Body of pancreas (tissue), 4 donors: Measurements from ENCODE around the gene CTIF. TPM values are rescaled to one million over a fixed set of nuclear protein-coding genes. Genes with fewer than 3 reads are reported as not detected.

Source experiments
- ATAC-seq: fragments of 150-250 bp; one replicate; pipeline ENCODE4 v1.9.1; 2016
- DNase-seq, 4 donors: peaks; one replicate each; pipeline ENCODE4 v3.0.0-alpha.2; 2019
- H3K27ac ChIP-seq, 4 donors: fragments of 200-600 bp; sonication (generic); 1 replicate in 3 of 4; 2 replicates in 1 of 4; pipeline versions ENCODE4 v1.5.1 to v1.6.1; 2016 to 2019; ENCODE audit warnings: mild to moderate bottlenecking in 1 of 4, mixed read lengths in 1 of 4, moderate library complexity in 1 of 4
- H3K27me3 ChIP-seq, 2 donors: fragments of 200-600 bp; sonication (generic); one replicate each; pipeline ENCODE4 v1.6.0; 2016; ENCODE audit warnings: mild to moderate bottlenecking in 1 of 2
- H3K36me3 ChIP-seq, 2 donors: fragments of 200-600 bp; sonication (generic); replicated peaks in 1 of 2; 2 replicates each; pipeline ENCODE4 v1.5.1; 2016; ENCODE audit warnings: low read depth in 2 of 2; ENCODE audit not compliant: insufficient read depth in 1 of 2
- H3K4me1 ChIP-seq: fragments of 200-600 bp; sonication (generic); one replicate; pipeline ENCODE4 v1.6.0; 2016
- H3K4me3 ChIP-seq, 2 donors: fragments of 200-600 bp; sonication (generic); 1 replicate in 1 of 2; 2 replicates in 1 of 2; pipeline ENCODE4 v1.5.1; 2016 to 2019
- H3K9me3 ChIP-seq, 3 donors: fragments of 200-600 bp; sonication (generic); 1 replicate in 2 of 3; 2 replicates in 1 of 3; pipeline ENCODE4 v1.5.1; 2016
- CTCF ChIP-seq, 7 experiments: fragments of 450-650 bp in 4 of 7; fragments of 200-600 bp in 3 of 7; sonication (generic) in 3 of 7; IDR thresholded peaks; one replicate each; pipeline ENCODE4 v1.5.1; 2016 to 2019; ENCODE audit warnings: antibody characterized with exemption in 7 of 7
- POLR2A ChIP-seq, 3 donors: fragments of 450-650 bp; IDR thresholded peaks; one replicate each; pipeline ENCODE4 v1.6.1; 2016; ENCODE audit warnings: antibody characterized with exemption in 3 of 3, mild to moderate bottlenecking in 2 of 3
- WGBS, 2 donors: methylation state at CpG; one replicate each; pipeline ENCODE4 v1.1.5; 2017; 5-methylcytosine and 5-hydroxymethylcytosine counted together
- intact Hi-C: fragments of 100-400 bp; cut with DNase I; formaldehyde crosslinking; loops from one replicate; pipeline ENCODE4 v1.15.1; 2023
- total RNA-seq, 2 donors: library from RNA; depleted of rRNA; stranded (reverse); fragments of >200 nt; gene quantifications; one replicate each; pipeline ENCODE4 v1.1.0, GENCODE V29; 2016

CTIF gene
- total RNA-seq, 2 donors from 2014 or later, result 18.7 to 24.4 TPM

GRCh38 chr18:48550101-48550729 is 11.4 kb downstream of the CTIF start:
- intact Hi-C loops, result no loop called here
- Histone ChIP-seq H3K27me3 (no peaks in the 10 kb centered on the region), H3K4me1 (no peaks in the 10 kb centered on the region), H3K4me3 (no peak overlapping the region), H3K9me3 (no peaks in the 10 kb centered on the region), H3K27ac (no peak overlapping the region), H3K36me3 (no peaks in the 10 kb centered on the region)
- DNase-seq (no peak), ATAC-seq (no peak)
- 91 to 100% methylated on average over 2 of the region's 2 CpGs for WGBS, 2 donors
- TF ChIP-seq CTCF (IDR thresholded peaks at IDR 0.05), result no peak
- no peak for TF ChIP-seq POLR2A (IDR thresholded peaks at IDR 0.05)

DNA sequence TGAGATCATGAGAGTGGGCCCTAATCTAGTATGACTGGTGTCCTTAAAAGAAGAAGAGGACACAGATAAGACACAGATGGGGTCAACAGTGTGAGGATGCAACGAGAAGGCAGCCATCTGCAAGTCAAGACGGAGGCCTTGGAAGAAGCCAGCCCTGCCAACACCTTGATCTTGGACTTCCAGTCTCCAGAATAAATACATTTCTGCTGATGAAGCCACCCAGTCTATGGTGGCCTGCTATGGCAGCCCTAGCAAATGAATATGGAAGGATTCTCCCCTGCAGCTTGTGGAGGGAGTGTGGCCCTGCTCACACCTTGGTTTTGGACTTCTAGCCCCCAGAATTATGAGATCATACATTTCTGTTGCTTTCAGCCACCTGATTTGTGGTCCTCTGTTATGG is 12.3 kb downstream of the CTIF start:
- no peak for TF ChIP-seq POLR2A (IDR thresholded peaks at IDR 0.05)
- no peak for TF ChIP-seq CTCF (IDR thresholded peaks at IDR 0.05)
- Histone ChIP-seq H3K36me3 (no peaks in the 10 kb centered on the region), H3K4me1 (no peaks in the 10 kb centered on the region), H3K9me3 (no peaks in the 10 kb centered on the region), H3K27me3 (no peaks in the 10 kb centered on the region), H3K27ac (no peak overlapping the region), H3K4me3 (no peak overlapping the region)
- 86 to 96% methylated on average over 2 of the region's 2 CpGs for WGBS, 2 donors
- ATAC-seq (no peak), DNase-seq (no peak)
- intact Hi-C loops, result no loop called here

GRCh38 chr18:48552130-48552529 is 13.3 kb downstream of the CTIF start:
- ATAC-seq, result no peak

GRCh38 chr18:48553236-48553635 is 14.4 kb downstream of the CTIF start:
- Histone ChIP-seq H3K4me1 (no peaks in the 10 kb centered on the region), H3K27ac (no peak overlapping the region), H3K4me3 (no peak overlapping the region), H3K27me3 (no peaks in the 10 kb centered on the region), H3K36me3 (no peaks in the 10 kb centered on the region), H3K9me3 (no peaks in the 10 kb centered on the region)
- WGBS, 2 donors, result 86 to 87% methylated on average over 13 of the region's 13 CpGs
- intact Hi-C loops, result no loop called here
- DNase-seq, result no peak
- no peak for ATAC-seq
- no peak for TF ChIP-seq CTCF (IDR thresholded peaks at IDR 0.05)
- no peak for TF ChIP-seq POLR2A (IDR thresholded peaks at IDR 0.05)

More at GRCh38 chr18:48552130-48552529, 13.3 kb downstream of the CTIF start:
- Histone ChIP-seq H3K4me3 (no peak overlapping the region), H3K27ac (no peak overlapping the region), H3K9me3 (no peaks in the 10 kb centered on the region), H3K36me3 (no peaks in the 10 kb centered on the region), H3K27me3 (no peaks in the 10 kb centered on the region), H3K4me1 (no peaks in the 10 kb centered on the region)
- TF ChIP-seq POLR2A (IDR thresholded peaks at IDR 0.05), result no peak
- TF ChIP-seq CTCF (IDR thresholded peaks at IDR 0.05), result no peak
- intact Hi-C loops, result no loop called here
- 90 to 96% methylated on average over 3 of the region's 3 CpGs for WGBS, 2 donors
- no peak for DNase-seq
